ENCODE results near the gene SNRNP48. TPM values are rescaled to one million over a fixed set of nuclear protein-coding genes. Genes with fewer than 3 reads are reported as not detected.

Gene SNRNP48
- total RNA-seq, 1 experiment from 2014 or later = 13.7 TPM

Other genes with a start within 250 kb of the SNRNP48 start
- not detected in 2 replicates for gene CAGE1, start 200.5 kb upstream of the SNRNP48 start, total RNA-seq (2014; rRNA removed; shearing (Covaris generic); ENCODE audit: low replicate concordance)
- 36.8 and 57.0 TPM in 2 replicates for gene RIOK1, start 200.4 kb upstream of the SNRNP48 start, total RNA-seq (2014; rRNA removed; shearing (Covaris generic); ENCODE audit: low replicate concordance)
- 0.04 TPM in 1 of 2 replicates, not detected in the other for gene DSP, start 48.5 kb upstream of the SNRNP48 start, total RNA-seq (2014; rRNA removed; shearing (Covaris generic); ENCODE audit: low replicate concordance)
- 0.07 TPM in 1 of 2 replicates, not detected in the other for gene BMP6, start 135.9 kb downstream of the SNRNP48 start, total RNA-seq (2014; rRNA removed; shearing (Covaris generic); ENCODE audit: low replicate concordance)